Middle frontal gyrus (tissue), 1 donor: ENCODE data around the gene PDZD4.

Experiments
- DNase-seq: peaks from one replicate; pipeline ENCODE4 v3.0.0-alpha.2; 2015; ENCODE audit warnings: low spot score; ENCODE audit errors: extremely low spot score

PDZD4 gene

GRCh38 chrX:153829799-153830639 is at the start of gene PDZD4:
Gene PDZD4, minus strand, starts transcription at chrX:153830544. Its CDS starts 246 bp downstream, at chrX:153830298.
- no peak for DNase-seq

GRCh38 chrX:153879741-153880439 is 49.5 kb upstream of the PDZD4 start:
- DNase-seq: no peak

GRCh38 chrX:153878969-153879653 is 48.8 kb upstream of the PDZD4 start:
- DNase-seq: no peak

GRCh38 chrX:153878345-153878744 is 48.0 kb upstream of the PDZD4 start:
- no peak for DNase-seq

- no peak for DNase-seq
Observed at GRCh38 chrX:153877571-153878261, 47.4 kb upstream of the PDZD4 start.

GRCh38 chrX:153876112-153876491 is 45.8 kb upstream of the PDZD4 start:
- DNase-seq: no peak

GRCh38 chrX:153875391-153876111 is 45.2 kb upstream of the PDZD4 start:
- DNase-seq: no peak

- no peak for DNase-seq
Observed at GRCh38 chrX:153874366-153875125, 44.2 kb upstream of the PDZD4 start.

- DNase-seq: no peak
Observed at GRCh38 chrX:153874085-153874365, 43.7 kb upstream of the PDZD4 start.

- DNase-seq: no peak
Observed at GRCh38 chrX:153873282-153874084, 43.1 kb upstream of the PDZD4 start.

- no peak for DNase-seq
Observed at GRCh38 chrX:153871946-153872878, 41.9 kb upstream of the PDZD4 start.

- DNase-seq: no peak
Observed at GRCh38 chrX:153871451-153871850, 41.1 kb upstream of the PDZD4 start.

- no peak for DNase-seq
Observed at GRCh38 chrX:153870791-153871360, 40.5 kb upstream of the PDZD4 start.

GRCh38 chrX:153870288-153870690 is 39.9 kb upstream of the PDZD4 start:
- no peak for DNase-seq

GRCh38 chrX:153869473-153870287 is 39.3 kb upstream of the PDZD4 start:
- DNase-seq: no peak

GRCh38 chrX:153868576-153869472 is 38.5 kb upstream of the PDZD4 start:
- no peak for DNase-seq
